GM18520 (cell line): ENCODE results near the gene GNAT1.

Source experiments
- ATAC-seq: cut with Tn5 transposase; IDR thresholded peaks from one replicate; pipeline ENCODE4 v1.9.1; 2021; ENCODE audit not compliant: unreplicated experiment

Gene GNAT1

GRCh38 chr3:50174947-50175524 lies 16.4 kb upstream of the GNAT1 start:
- no peak for ATAC-seq

- no peak for ATAC-seq
These were observed 14.1 kb upstream of the GNAT1 start for GRCh38 chr3:50177346-50177745.

DNA sequence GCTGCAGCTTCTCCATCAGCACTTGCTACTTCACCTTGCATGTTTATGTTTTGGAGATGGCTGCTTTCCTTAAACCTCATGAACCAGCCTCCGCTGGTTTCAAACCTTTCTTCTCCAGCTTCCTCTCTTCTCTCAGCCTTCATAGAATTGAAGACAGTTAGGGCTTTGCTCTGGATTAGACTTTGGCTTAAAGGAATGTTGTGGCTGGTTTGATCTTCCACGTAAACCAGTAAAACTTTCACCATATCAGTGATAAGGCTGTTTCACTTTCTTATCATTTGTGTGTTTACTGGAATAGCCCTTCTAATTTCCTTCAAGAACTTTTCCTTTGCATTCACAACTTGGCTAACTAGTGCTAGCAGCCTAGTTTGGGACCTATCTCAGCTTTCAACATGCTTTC lies 11.7 kb upstream of the GNAT1 start:
- no peak for ATAC-seq

GRCh38 chr3:50181985-50182384 lies 9.4 kb upstream of the GNAT1 start:
- no peak for ATAC-seq

DNA sequence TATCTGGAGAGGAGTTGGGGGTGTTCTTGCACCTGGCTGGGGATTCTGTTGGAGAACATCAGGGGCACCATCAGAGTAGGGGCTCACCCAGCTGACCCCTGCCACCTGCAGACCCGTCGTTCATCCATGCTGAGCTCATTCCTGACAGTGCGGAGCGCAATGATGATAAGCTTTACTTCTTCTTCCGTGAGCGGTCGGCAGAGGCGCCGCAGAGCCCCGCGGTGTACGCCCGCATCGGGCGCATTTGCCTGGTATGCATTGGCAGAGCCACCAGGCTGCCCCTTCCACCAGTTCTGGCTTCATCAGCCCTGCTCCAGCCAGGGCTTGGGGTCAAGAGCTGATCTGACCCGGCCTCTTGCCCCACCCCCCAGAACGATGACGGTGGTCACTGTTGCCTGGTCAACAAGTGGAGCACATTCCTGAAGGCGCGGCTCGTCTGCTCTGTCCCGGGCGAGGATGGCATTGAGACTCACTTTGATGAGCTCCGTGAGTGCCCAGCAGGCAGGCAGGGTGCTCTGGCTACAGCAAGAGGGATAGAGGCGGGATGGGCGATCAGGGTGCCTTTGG lies 8.8 kb upstream of the GNAT1 start:
- no peak for ATAC-seq

DNA sequence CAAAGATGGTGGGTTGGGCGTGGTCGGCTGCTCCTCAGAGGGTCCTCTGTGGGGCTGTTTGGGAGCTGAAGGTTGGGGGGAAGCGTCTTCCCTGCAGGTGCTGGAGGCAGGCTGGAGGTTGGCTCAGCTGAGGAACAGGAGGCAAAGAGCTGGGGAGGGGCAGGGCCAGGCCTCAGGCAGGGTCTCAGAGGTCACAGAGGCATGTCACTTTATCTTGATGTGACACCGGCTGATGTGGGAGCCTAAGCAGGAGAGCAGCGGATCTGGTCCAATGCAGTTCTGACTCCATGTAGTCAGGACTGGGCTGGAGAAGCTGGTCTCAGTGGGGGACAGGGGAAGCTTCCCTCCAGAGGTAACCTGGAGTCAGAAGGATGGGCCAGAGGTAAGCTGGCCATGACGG lies 7.7 kb upstream of the GNAT1 start:
- ATAC-seq: no peak

GRCh38 chr3:50184242-50184978 lies 7.0 kb upstream of the GNAT1 start:
- ATAC-seq: no peak

DNA sequence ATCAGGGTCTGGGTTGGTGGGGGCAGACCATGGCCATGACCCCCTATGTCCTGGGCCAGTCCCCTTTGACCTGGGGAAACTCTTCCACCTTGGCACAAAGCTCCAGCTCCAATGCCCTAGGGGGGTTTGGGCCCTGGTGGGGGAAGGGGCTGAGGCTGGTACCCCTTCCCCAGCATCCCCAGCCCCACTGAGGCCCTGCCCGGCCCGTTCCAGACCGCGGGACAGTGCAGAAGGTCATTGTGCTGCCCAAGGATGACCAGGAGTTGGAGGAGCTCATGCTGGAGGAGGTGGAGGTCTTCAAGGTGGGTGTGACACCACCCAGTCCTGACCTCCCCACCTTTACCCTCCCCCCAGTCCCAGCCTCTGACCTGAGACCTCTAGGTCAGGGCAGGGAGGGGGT lies 6.2 kb upstream of the GNAT1 start:
- ATAC-seq: no peak

- ATAC-seq: no peak
These were observed 5.3 kb upstream of the GNAT1 start for GRCh38 chr3:50186096-50186495.

GRCh38 chr3:50187750-50188149 lies 3.7 kb upstream of the GNAT1 start:
- no peak for ATAC-seq

GRCh38 chr3:50189274-50189673 lies 2.1 kb upstream of the GNAT1 start:
- no peak for ATAC-seq

- ATAC-seq: no peak
These were observed 1.4 kb upstream of the GNAT1 start for GRCh38 chr3:50189989-50190388.

DNA sequence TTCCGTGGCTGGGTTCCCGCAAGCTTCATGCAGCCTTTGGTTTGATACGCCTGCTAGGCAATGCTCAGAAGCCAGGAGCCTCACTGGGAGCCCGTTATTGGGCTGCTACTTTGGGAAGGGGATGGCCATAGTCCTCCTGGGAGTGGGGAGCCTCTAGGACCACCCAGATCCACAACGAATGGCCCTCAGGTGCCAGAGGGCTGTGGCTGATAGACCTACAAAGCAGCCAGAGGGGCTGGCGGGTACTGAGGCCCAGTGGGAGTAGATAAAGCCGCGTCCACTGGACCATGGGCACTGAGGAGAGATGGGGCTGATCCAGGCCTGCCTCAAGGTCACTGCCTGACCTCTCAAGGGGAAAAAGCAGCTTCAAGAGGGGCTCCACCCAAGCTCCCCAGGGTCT lies 714 bp downstream of the GNAT1 start:
- ATAC-seq: no peak

DNA sequence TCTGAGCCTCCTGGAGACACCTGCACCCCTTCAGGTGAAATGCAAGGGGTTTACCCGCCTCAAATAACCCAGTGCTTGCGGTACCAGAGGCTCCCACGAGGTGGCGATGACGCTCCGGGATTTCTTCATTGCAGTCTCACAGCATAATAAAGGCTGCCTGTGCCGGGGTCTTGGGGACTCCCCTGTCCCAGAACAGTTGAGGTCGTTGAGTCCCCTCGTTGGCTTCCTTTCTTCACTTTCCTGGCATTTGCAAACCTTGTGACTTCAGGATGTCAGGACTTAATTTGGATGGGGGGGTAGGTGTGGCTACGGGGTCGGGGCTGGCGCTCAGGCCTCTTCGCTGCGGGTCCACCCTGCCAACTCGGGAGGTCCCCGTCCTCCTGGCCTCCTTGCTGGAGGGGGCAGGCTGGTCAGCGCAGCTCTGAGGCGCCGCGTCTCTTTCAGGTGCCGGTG lies 1.3 kb downstream of the GNAT1 start:
- ATAC-seq: no peak

GRCh38 chr3:50193286-50193685 lies 1.9 kb downstream of the GNAT1 start:
- no peak for ATAC-seq

GRCh38 chr3:50193746-50194127 lies 2.3 kb downstream of the GNAT1 start:
- no peak for ATAC-seq

DNA sequence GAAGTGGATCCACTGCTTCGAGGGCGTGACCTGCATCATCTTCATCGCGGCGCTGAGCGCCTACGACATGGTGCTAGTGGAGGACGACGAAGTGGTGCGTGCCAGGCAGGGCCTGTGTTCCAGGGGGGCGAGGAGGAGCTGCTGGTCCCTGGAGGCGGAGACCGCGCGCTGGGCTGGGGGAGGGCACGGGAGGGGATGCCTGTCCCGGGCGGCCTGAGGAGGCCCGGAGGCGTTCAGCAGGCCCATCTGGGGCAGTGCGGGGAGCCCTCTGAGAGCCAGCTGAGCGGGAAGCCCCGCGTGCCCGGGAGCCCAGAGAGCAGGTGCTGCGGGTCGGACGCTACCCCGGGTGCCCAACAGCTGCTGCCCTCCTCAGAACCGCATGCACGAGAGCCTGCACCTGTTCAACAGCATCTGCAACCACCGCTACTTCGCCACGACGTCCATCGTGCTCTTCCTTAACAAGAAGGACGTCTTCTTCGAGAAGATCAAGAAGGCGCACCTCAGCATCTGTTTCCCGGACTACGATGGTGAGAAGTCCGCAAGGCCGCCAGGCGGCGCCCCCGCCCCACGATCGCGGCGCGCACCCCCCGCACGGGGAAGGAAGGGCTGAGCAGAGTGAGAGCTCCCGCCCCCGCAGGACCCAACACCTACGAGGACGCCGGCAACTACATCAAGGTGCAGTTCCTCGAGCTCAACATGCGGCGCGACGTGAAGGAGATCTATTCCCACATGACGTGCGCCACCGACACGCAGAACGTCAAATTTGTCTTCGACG lies 2.9 kb downstream of the GNAT1 start:
- no peak for ATAC-seq

- ATAC-seq: no peak
These were observed 3.6 kb downstream of the GNAT1 start for GRCh38 chr3:50194903-50195500.

- no peak for ATAC-seq
These were observed 4.3 kb downstream of the GNAT1 start for GRCh38 chr3:50195501-50196252.

- no peak for ATAC-seq
These were observed 4.9 kb downstream of the GNAT1 start for GRCh38 chr3:50196253-50196801.
